ENCODE data around the gene KSR2. TPM values are rescaled to one million over a fixed set of nuclear protein-coding genes. Genes with fewer than 3 reads are reported as not detected.

KSR2 gene
- total RNA-seq, 1 donor from 2014 or later: 0.25 TPM

DNA sequence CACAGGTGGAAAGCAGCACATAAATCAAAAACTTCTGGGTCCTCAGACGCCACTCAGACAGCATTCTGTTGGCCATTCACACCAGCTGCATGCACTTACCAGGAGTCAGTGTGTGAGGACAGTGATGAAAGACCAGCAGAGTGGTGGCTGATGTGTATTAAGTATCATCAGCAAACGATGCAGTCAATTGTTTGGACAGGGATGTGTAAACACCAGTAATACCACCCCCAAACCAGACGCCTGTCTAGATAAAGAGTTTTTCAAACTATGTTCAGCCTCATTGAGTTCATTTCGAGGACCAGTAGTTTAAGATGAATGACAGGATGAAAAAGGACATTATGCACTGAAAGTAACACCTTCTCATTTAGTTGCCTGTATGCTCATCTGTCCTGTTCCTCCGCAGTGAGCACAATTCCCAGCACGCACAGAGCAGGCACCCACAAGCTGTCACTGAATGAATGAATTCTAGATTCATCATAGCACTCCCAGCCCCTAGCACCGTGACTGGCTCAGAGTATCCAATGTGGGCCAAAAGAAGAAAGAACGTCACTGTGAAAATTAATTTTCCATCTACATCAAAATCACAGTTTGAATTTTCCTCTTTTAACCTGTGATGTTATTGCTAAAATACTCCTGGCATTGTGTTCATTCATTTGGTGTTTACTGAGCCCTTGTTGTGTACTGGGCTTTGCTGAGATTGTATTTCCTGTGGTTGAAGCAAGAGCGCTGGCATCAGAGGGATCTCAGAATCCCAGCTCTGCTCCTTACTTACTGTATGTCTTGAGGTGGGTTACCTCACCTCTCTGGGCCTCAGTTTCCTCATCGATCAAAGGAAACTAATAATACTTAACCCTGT is 482.6 kb downstream of the KSR2 start:
- Histone ChIP-seq H3K4me1 (no peaks in the 10 kb centered on the region), H3K27ac (no peak overlapping the region), H3K9me3 (no peaks in the 10 kb centered on the region), H3K36me3 (no peaks in the 10 kb centered on the region), H3K27me3 (no peaks in the 10 kb centered on the region), H3K4me3 (no peak overlapping the region)
- DNase-seq (ENCODE audit: extremely low spot score in 2 of 2): no peak
- intact Hi-C loops (cut with DNase I): no loop called here
- TF ChIP-seq CTCF (IDR thresholded peaks at IDR 0.05) (no peak), POLR2AphosphoS5 (IDR thresholded peaks at IDR 0.05; ENCODE audit: insufficient read depth in 1 of 2, low read depth in 1 of 2) (no peak), POLR2A (IDR thresholded peaks at IDR 0.05) (no peak)

DNA sequence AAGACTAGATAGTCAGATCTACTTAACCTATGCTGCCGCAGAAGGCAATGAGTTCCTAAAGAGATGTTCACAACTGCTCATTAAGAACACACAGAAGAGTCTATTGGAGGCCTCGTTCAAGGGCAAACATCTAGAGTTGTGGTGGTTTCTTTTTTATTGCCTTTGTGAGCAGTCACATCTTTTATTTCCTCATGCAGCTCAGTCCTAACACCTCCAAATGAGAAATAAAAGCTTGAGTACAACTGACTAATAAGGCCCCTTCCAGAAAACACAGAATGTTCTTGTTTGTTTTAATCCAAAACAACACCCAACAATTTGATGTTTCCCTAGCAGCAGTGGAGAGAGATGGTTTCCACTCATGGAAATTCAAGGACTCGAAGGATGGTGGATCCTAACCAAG is 483.9 kb downstream of the KSR2 start:
- no peak for TF ChIP-seq POLR2AphosphoS5 (IDR thresholded peaks at IDR 0.05; ENCODE audit: insufficient read depth in 1 of 2, low read depth in 1 of 2)
- no peak for TF ChIP-seq POLR2A (IDR thresholded peaks at IDR 0.05)
- Histone ChIP-seq H3K9me3 (no peaks in the 10 kb centered on the region), H3K27ac (no peak overlapping the region), H3K4me1 (no peaks in the 10 kb centered on the region), H3K4me3 (no peak overlapping the region), H3K36me3 (no peaks in the 10 kb centered on the region), H3K27me3 (no peaks in the 10 kb centered on the region)
- intact Hi-C loops (cut with DNase I): no loop called here
- no peak for DNase-seq (ENCODE audit: extremely low spot score in 2 of 2)

DNA sequence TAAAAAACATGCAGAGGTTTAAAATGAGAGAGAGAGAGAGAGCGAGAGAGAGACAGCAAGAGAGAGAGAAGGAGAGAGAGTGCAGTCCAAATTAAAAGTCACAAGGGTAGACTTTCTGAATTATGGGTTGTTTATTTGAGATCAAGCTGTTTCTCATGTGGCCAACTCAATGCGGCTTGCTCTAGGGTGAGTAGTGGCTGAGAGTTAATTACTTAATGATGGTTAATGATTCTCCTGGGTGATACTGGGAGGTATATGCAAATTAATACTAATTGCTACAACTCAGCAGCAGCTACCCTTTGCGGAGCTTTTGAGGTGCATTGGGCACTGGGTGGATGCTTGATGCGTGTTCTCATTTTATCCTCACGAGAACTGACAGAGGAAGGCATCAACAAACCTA is 485.3 kb downstream of the KSR2 start:
- intact Hi-C loops (cut with DNase I): no loop called here
- Histone ChIP-seq H3K4me1 (no peaks in the 10 kb centered on the region), H3K27ac (no peak overlapping the region), H3K9me3 (no peaks in the 10 kb centered on the region), H3K27me3 (no peaks in the 10 kb centered on the region), H3K36me3 (no peaks in the 10 kb centered on the region), H3K4me3 (no peak overlapping the region)
- TF ChIP-seq POLR2A (IDR thresholded peaks at IDR 0.05) (no peak), POLR2AphosphoS5 (IDR thresholded peaks at IDR 0.05; ENCODE audit: insufficient read depth in 1 of 2, low read depth in 1 of 2) (no peak), CTCF (IDR thresholded peaks at IDR 0.05) (no peak)
- DNase-seq (ENCODE audit: extremely low spot score in 2 of 2): no peak

DNA sequence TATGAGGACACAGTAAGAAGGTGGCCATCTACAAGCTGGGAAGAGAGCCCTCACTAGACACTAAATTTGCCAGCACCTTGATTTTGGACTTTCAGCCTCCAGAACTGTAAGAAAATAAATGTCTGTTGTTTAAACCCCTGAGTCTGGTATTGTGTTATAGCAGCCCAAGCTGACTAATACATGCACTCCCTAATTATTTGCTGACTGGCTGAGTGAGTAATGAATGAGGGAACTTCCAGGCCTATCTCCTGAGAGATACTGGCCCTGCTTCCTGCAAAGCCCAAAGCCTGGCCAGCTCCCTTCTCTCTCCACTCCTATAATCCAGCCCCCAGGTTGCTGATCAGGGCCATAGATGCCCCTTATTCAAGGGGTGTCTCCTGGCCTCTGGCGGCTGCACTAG is 487.3 kb downstream of the KSR2 start:
- no peaks in the 10 kb centered on the region for H3K27me3 ChIP-seq
- no peaks in the 10 kb centered on the region for H3K9me3 ChIP-seq
- no peaks in the 10 kb centered on the region for H3K4me1 ChIP-seq
- TF ChIP-seq CTCF (IDR thresholded peaks at IDR 0.05) (no peak), POLR2A (IDR thresholded peaks at IDR 0.05) (no peak), POLR2AphosphoS5 (IDR thresholded peaks at IDR 0.05; ENCODE audit: insufficient read depth in 1 of 2, low read depth in 1 of 2) (no peak)
- intact Hi-C loops (cut with DNase I): no loop called here
- DNase-seq (ENCODE audit: extremely low spot score in 2 of 2): no peak
- H3K36me3 ChIP-seq: no peaks in the 10 kb centered on the region
- no peak overlapping the region for H3K27ac ChIP-seq
- H3K4me3 ChIP-seq: no peak overlapping the region

DNA sequence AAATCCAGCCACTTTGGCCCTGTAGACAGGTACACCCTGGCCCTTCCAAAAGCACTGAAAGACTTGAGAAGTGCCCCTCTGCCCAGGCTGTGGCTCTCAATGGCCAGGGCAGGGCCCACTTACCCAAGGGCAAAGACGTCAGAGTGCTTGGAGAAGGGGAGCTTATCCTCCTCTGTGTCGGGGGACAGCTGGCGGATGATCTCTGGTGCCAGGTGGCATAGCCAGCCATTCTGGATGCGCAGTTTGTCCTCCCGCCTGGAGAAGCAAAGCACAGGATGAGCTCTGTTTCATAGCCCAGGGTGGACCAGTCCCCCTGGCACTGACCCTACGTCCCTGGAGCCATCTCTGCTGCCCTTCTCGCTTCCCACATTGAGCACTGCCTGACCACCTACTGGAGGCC is 492.4 kb downstream of the KSR2 start:
- no peak for DNase-seq (ENCODE audit: extremely low spot score in 2 of 2)
- Histone ChIP-seq H3K9me3 (no peaks in the 10 kb centered on the region), H3K27ac (no peak overlapping the region), H3K4me3 (no peak overlapping the region), H3K27me3 (no peaks in the 10 kb centered on the region), H3K36me3 (no peaks in the 10 kb centered on the region), H3K4me1 (no peaks in the 10 kb centered on the region)
- TF ChIP-seq POLR2A (IDR thresholded peaks at IDR 0.05) (no peak), POLR2AphosphoS5 (IDR thresholded peaks at IDR 0.05; ENCODE audit: insufficient read depth in 1 of 2, low read depth in 1 of 2) (no peak), CTCF (IDR thresholded peaks at IDR 0.05) (no peak)
- intact Hi-C loops (cut with DNase I): no loop called here
